Measurements from ENCODE around the gene ABLIM2. TPM values are rescaled to one million over a fixed set of nuclear protein-coding genes. Genes with fewer than 3 reads are reported as not detected.

The ABLIM2 gene
- total and polyA plus RNA-seq, 2 of the 8 experiments (the other 6 are each of a cell fraction or from before 2014, with no cell fraction given): 2.8 to 3.0 TPM

GRCh38 chr4:8131826-8132225, 26.8 kb downstream of the ABLIM2 start (continued):
- TF ChIP-seq KDM4A (IDR thresholded peaks at IDR 0.05; ENCODE audit: low read depth, low read length, severe bottlenecking) (no peak), CHD1 (IDR thresholded peaks at IDR 0.05; ENCODE audit: low read depth, low read length) (no peak), HDAC6 (IDR thresholded peaks at IDR 0.05; ENCODE audit: low read depth, low read length) (no peak), POLR2AphosphoS5 (IDR thresholded peaks at IDR 0.05; ENCODE audit: low read depth, low read length) (no peak), BRCA1 (IDR thresholded peaks at IDR 0.05; ENCODE audit: low read depth, low read length) (no peak), YY1 (IDR thresholded peaks at IDR 0.05; ENCODE audit: low read depth, low read length) (no peak), FOSL1 (IDR thresholded peaks at IDR 0.05; ENCODE audit: insufficient read depth, low read depth, low read length) (no peak), TEAD4 (IDR thresholded peaks at IDR 0.05; ENCODE audit: low read depth, low read length) (no peak)
- TF ChIP-seq, protein P1, sequence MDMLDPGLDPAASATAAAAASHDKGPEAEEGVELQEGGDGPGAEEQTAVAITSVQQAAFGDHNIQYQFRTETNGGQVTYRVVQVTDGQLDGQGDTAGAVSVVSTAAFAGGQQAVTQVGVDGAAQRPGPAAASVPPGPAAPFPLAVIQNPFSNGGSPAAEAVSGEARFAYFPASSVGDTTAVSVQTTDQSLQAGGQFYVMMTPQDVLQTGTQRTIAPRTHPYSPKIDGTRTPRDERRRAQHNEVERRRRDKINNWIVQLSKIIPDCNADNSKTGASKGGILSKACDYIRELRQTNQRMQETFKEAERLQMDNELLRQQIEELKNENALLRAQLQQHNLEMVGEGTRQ (IDR thresholded peaks at IDR 0.05; ENCODE audit: low read length): no peak

All from H1 (cell line).